H1 (cell line): ENCODE measurements around the gene CTBP2. TPM values are rescaled to one million over a fixed set of nuclear protein-coding genes. Genes with fewer than 3 reads are reported as not detected.

Experiments used
- CTCF ChIA-PET: fragments of 300-600 bp; sonication (Branson Sonifier 250); formaldehyde crosslinking; loops from one replicate; lab custom pipeline; 2021; ENCODE audit not compliant: partially characterized antibody; lab: Charles Lee
- POLR2A ChIA-PET: fragments of 300-600 bp; sonication (Branson Sonifier 250); formaldehyde crosslinking; loops from one replicate; lab custom pipeline; 2021; ENCODE audit warnings: inconsistent platforms; ENCODE audit not compliant: partially characterized antibody; lab: Charles Lee
- DNase-seq, 2 experiments: peaks; one replicate each; pipeline versions ENCODE4 v3.0.0 to v3.0.0-alpha.2; 2010 to 2022; ENCODE audit warnings: low spot score in 2 of 2, low read depth in 1 of 2, mixed read lengths in 1 of 2
- FAIRE-seq: peaks from 2 replicates; lab custom pipeline; 2011; peaks lifted over from hg19 to GRCh38; lab: Jason Lieb, UNC
- H2AFZ ChIP-seq: 2 replicates; pipeline ENCODE4 v1.8.1; 2012; ENCODE audit warnings: low read length, inconsistent platforms
- H2AK5ac ChIP-seq: 2 replicates; pipeline ENCODE4 v1.6.1; 2013; ENCODE audit warnings: low read depth, low read length
- H2BK120ac ChIP-seq: replicated peaks from 2 replicates; pipeline ENCODE3; 2013; ENCODE audit warnings: low read depth, low read length, inconsistent platforms
- H2BK12ac ChIP-seq: 2 replicates; pipeline ENCODE4 v1.6.1; 2013; ENCODE audit warnings: low read depth, low read length
- H2BK15ac ChIP-seq: 2 replicates; pipeline ENCODE4 v1.6.1; 2013; ENCODE audit warnings: low read length
- H2BK20ac ChIP-seq: 2 replicates; pipeline ENCODE4 v1.6.1; 2013; ENCODE audit warnings: low read length
- H2BK5ac ChIP-seq: 2 replicates; pipeline ENCODE4 v1.6.1; 2013; ENCODE audit warnings: low read depth, low read length
- H3K14ac ChIP-seq: 2 replicates; pipeline ENCODE4 v1.6.1; 2013; ENCODE audit warnings: inconsistent platforms; ENCODE audit not compliant: insufficient read length
- H3K18ac ChIP-seq: 2 replicates; pipeline ENCODE4 v1.6.1; 2013; ENCODE audit warnings: low read length; ENCODE audit errors: extremely low read depth
- H3K23ac ChIP-seq: 2 replicates; pipeline ENCODE4 v1.6.1; 2013; ENCODE audit warnings: inconsistent platforms; ENCODE audit not compliant: insufficient read length
- H3K23me2 ChIP-seq: 2 replicates; pipeline ENCODE4 v1.6.1; 2013; ENCODE audit warnings: low read depth, low read length
- H3K27ac ChIP-seq: 2 replicates; pipeline ENCODE4 v1.6.1; 2011; ENCODE audit warnings: low read depth, low read length, inconsistent platforms
- H3K27me3 ChIP-seq, 4 experiments: replicated peaks in 1 of 4; 1 replicate in 1 of 4; 2 replicates in 3 of 4; pipeline versions ENCODE4 v1.6.1 to v1.8.1; 2011 to 2013; ENCODE audit warnings: low read length in 3 of 4, mild to moderate bottlenecking in 3 of 4, inconsistent platforms in 2 of 4, mixed read lengths in 2 of 4, moderate library complexity in 1 of 4; ENCODE audit not compliant: control insufficient read depth in 3 of 4, insufficient read depth in 3 of 4; ENCODE audit errors: extremely low read depth in 1 of 4
- H3K36me3 ChIP-seq, 4 experiments: 2 replicates each; pipeline versions ENCODE4 v1.6.1 to v1.8.1; 2011 to 2013; ENCODE audit warnings: mild to moderate bottlenecking in 4 of 4, low read length in 3 of 4, moderate library complexity in 2 of 4, control low read depth in 1 of 4, inconsistent platforms in 1 of 4; ENCODE audit not compliant: insufficient read depth in 4 of 4, control insufficient read depth in 2 of 4
- H3K4ac ChIP-seq: replicated peaks from 2 replicates; pipeline ENCODE3; 2013; ENCODE audit warnings: low read length, low read depth, mixed read lengths, inconsistent platforms; ENCODE audit not compliant: insufficient read length
- H3K4me1 ChIP-seq, 4 experiments: replicated peaks in 1 of 4; 1 replicate in 1 of 4; 2 replicates in 3 of 4; pipeline versions ENCODE4 v1.6.1 to v1.8.1; 2011 to 2013; ENCODE audit warnings: low read length in 3 of 4, inconsistent platforms in 2 of 4, mixed read lengths in 1 of 4; ENCODE audit not compliant: insufficient read depth in 4 of 4, control insufficient read depth in 3 of 4
- H3K4me2 ChIP-seq, 2 experiments: 2 replicates each; pipeline versions ENCODE4 v1.6.1 to v1.8.1; 2011 to 2013; ENCODE audit warnings: low read depth in 2 of 2, low read length in 2 of 2, control low read depth in 1 of 2, inconsistent platforms in 1 of 2, mild to moderate bottlenecking in 1 of 2; ENCODE audit not compliant: insufficient read depth in 1 of 2
- H3K4me3 ChIP-seq, 4 experiments: fragments of 200-600, 300-600 bp in 1 of 4; sonication (generic), shearing (Covaris generic), sonication (Bioruptor Twin) in 1 of 4; 2 replicates each; pipeline versions ENCODE4 v1.5.1 to v1.8.1; 2011 to 2016; ENCODE audit warnings: low read length in 4 of 4, low read depth in 3 of 4, control low read depth in 2 of 4, inconsistent platforms in 2 of 4, mild to moderate bottlenecking in 2 of 4, mixed read lengths in 1 of 4, moderate library complexity in 1 of 4; ENCODE audit not compliant: insufficient read depth in 2 of 4; ENCODE audit errors: extremely low read depth in 1 of 4
- H3K56ac ChIP-seq: replicated peaks from 2 replicates; pipeline ENCODE3; 2013; ENCODE audit warnings: low read depth, mild to moderate bottlenecking, mixed read lengths, low read length, inconsistent platforms; ENCODE audit not compliant: insufficient read length
- H3K79me1 ChIP-seq: 2 replicates; pipeline ENCODE4 v1.6.1; 2013; ENCODE audit warnings: low read depth, low read length, control low read depth
- H3K79me2 ChIP-seq, 2 experiments: 2 replicates each; pipeline versions ENCODE4 v1.6.1 to v1.8.1; 2012 to 2013; ENCODE audit warnings: low read length in 2 of 2, mild to moderate bottlenecking in 2 of 2, inconsistent platforms in 1 of 2; ENCODE audit not compliant: insufficient read depth in 2 of 2, control insufficient read depth in 1 of 2
- H3K9ac ChIP-seq, 4 experiments: replicated peaks in 1 of 4; 1 replicate in 1 of 4; 2 replicates in 3 of 4; pipeline versions ENCODE4 v1.6.1 to v1.8.1; 2011 to 2013; ENCODE audit warnings: low read depth in 3 of 4, low read length in 3 of 4, control low read depth in 2 of 4, mild to moderate bottlenecking in 2 of 4, moderate library complexity in 2 of 4, inconsistent platforms in 1 of 4; ENCODE audit errors: extremely low read depth in 1 of 4
- H3K9me3 ChIP-seq, 2 experiments: 2 replicates each; pipeline versions ENCODE4 v1.6.1 to v1.8.1; 2012 to 2013; ENCODE audit warnings: mild to moderate bottlenecking in 2 of 2, moderate library complexity in 2 of 2, control low read depth in 1 of 2, inconsistent platforms in 1 of 2, low read depth in 1 of 2, low read length in 1 of 2, mixed read lengths in 1 of 2; ENCODE audit not compliant: insufficient read depth in 2 of 2
- H4K20me1 ChIP-seq, 2 experiments: replicated peaks in 1 of 2; 2 replicates each; pipeline versions ENCODE3 to v1.8.1; 2011 to 2013; ENCODE audit warnings: inconsistent platforms in 2 of 2, low read length in 2 of 2, mild to moderate bottlenecking in 1 of 2; ENCODE audit not compliant: insufficient read depth in 2 of 2, control insufficient read depth in 1 of 2
- H4K5ac ChIP-seq: 2 replicates; pipeline ENCODE4 v1.6.1; 2013; ENCODE audit warnings: low read length, low read depth, mixed read lengths, inconsistent platforms; ENCODE audit not compliant: insufficient read length
- H4K8ac ChIP-seq: 2 replicates; pipeline ENCODE4 v1.8.0; 2013; ENCODE audit warnings: mild to moderate bottlenecking, moderate library complexity, low read length, inconsistent platforms; ENCODE audit not compliant: insufficient read depth; ENCODE audit errors: extremely low read depth
- H4K91ac ChIP-seq: replicated peaks from 2 replicates; pipeline ENCODE3; 2013; ENCODE audit warnings: low read length, mixed read lengths, inconsistent platforms; ENCODE audit not compliant: insufficient read length
- BCL11A ChIP-seq, 2 experiments: IDR thresholded peaks; one replicate each; pipeline ENCODE4 v1.6.1; 2011; ENCODE audit warnings: low read depth in 2 of 2, low read length in 2 of 2, mild to moderate bottlenecking in 2 of 2
- BRCA1 ChIP-seq: IDR thresholded peaks from 2 replicates; pipeline ENCODE4 v1.6.1; 2012; ENCODE audit warnings: low read depth, low read length, improper control_type of control experiment
- CEBPB ChIP-seq: IDR thresholded peaks from 2 replicates; pipeline ENCODE4 v1.6.1; 2012; ENCODE audit warnings: low read depth, low read length
- CTBP2 ChIP-seq: IDR thresholded peaks from 2 replicates; pipeline ENCODE4 v1.7.0; 2011; ENCODE audit warnings: borderline replicate concordance, mild to moderate bottlenecking, moderate library complexity, mixed read lengths, low read length; ENCODE audit not compliant: insufficient read depth, insufficient read length
- EP300 ChIP-seq, 2 experiments: IDR thresholded peaks; 1 replicate in 1 of 2; 2 replicates in 1 of 2; pipeline ENCODE4 v1.6.1; 2011 to 2012; ENCODE audit warnings: low read depth in 2 of 2, low read length in 2 of 2, mild to moderate bottlenecking in 2 of 2, borderline replicate concordance in 1 of 2, inconsistent platforms in 1 of 2, moderate library complexity in 1 of 2
- EZH2 ChIP-seq: fragments of 200-600 bp; sonication (generic); IDR thresholded peaks from 2 replicates; pipeline ENCODE4 v1.7.1; 2012; ENCODE audit warnings: low read depth, mild to moderate bottlenecking, moderate library complexity, low read length, inconsistent platforms; ENCODE audit not compliant: severe bottlenecking
- SAP30 ChIP-seq: fragments of 300-600 bp; sonication (generic); IDR thresholded peaks from 2 replicates; pipeline ENCODE4 v1.7.1; 2012; ENCODE audit warnings: low read length, moderate library complexity, mild to moderate bottlenecking, inconsistent platforms; ENCODE audit not compliant: insufficient read depth, insufficient replicate concordance
- SIX5 ChIP-seq: IDR thresholded peaks from 2 replicates; pipeline ENCODE4 v1.6.1; 2011; ENCODE audit warnings: mild to moderate bottlenecking, low read depth, low read length
- SP2 ChIP-seq: IDR thresholded peaks from 2 replicates; pipeline ENCODE4 v1.6.1; 2012; ENCODE audit warnings: mild to moderate bottlenecking, low read length, inconsistent platforms
- TAF7 ChIP-seq: optimal IDR thresholded peaks from 2 replicates; pipeline ENCODE3; 2011; ENCODE audit warnings: low read depth, mild to moderate bottlenecking, inconsistent platforms, low read length, moderate library complexity, borderline replicate concordance
- TEAD4 ChIP-seq: IDR thresholded peaks from 2 replicates; pipeline ENCODE4 v1.6.1; 2012; ENCODE audit warnings: low read depth, low read length, inconsistent platforms, mixed read lengths
- WGBS, 2 experiments: shearing (Covaris generic) in 1 of 2; methylation state at CpG; one replicate each; pipeline versions ENCODE4 v1.1.6 to v1.1.7; 2013 to 2015; ENCODE audit warnings: low lambda C conversion rate in 2 of 2, mixed read lengths in 2 of 2, inconsistent platforms in 1 of 2, low coverage in 1 of 2, missing lambda C conversion rate in 1 of 2; ENCODE audit not compliant: insufficient replicate concordance in 2 of 2, insufficient coverage in 1 of 2, insufficient read length in 1 of 2; ENCODE audit errors: extremely low coverage in 1 of 2, missing lambda C conversion rate in 1 of 2; 5-methylcytosine and 5-hydroxymethylcytosine counted together
- polyA plus RNA-seq, 7 experiments: library from polyadenylated mRNA; depleted of rRNA in 3 of 7; stranded (reverse) in 5 of 7; unstranded in 2 of 7; fragments of >200 nt in 5 of 7; fragments of 200-250 nt in 2 of 7; gene quantifications; 1 replicate in 5 of 7; 2 replicates in 1 of 7; 4 replicates in 1 of 7; pipeline versions ENCODE4 v1.2.1 to v1.2.3, GENCODE V29; 2011 to 2013; ENCODE audit warnings: missing spikeins in 2 of 7, mixed read lengths in 2 of 7
- total RNA-seq: library from RNA; stranded (reverse); fragmentation: NEBNext Ultra II Directional; extraction: Animal tissue kit (Norgen Biotek cat#: 25700); gene quantifications from 2 replicates; pipeline ENCODE4 v1.2.1, GENCODE V29; 2021
- TF ChIP-seq, protein P1 (sequence below): IDR thresholded peaks from 2 replicates; pipeline ENCODE4 v1.6.1; 2012; ENCODE audit warnings: inconsistent platforms

Gene CTBP2
- total and polyA plus RNA-seq, 2 of the 8 experiments (the other 6 are each of a cell fraction or from before 2014, with no cell fraction given), result 208 to 221 TPM

DNA sequence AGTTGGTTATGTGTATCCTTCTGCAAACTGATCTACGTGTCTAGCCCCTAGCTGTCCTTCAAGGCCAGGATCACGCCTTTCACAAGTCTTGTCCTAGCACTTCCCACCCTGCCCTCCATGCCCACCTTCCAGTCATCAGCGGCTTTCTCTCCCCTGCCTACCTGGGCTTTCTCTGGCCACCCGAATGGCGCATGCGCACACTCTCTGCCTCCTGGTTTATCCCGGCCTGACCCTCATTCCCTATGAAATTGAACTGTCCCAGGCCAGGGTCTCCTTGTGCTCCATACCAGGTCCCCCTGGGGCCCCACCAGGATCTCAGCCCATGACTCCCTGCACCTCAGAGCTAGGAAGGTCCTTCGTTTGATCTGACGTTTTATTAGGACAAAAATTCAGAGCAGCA, 31.6 kb upstream of the CTBP2 start:
- Histone ChIP-seq H2BK15ac (no peak overlapping the region), H4K20me1 (no peaks in the 10 kb centered on the region), H3K36me3 (no peaks in the 10 kb centered on the region), H3K56ac (no peak overlapping the region), H3K23me2 (no peaks in the 10 kb centered on the region), H4K8ac (no peak overlapping the region), H2BK120ac (no peak overlapping the region), H4K91ac (no peak overlapping the region), H3K4me3 (no peak overlapping the region), H3K4ac (no peak overlapping the region), H3K79me2 (no peaks in the 10 kb centered on the region), H3K4me1 (no peaks in the 10 kb centered on the region; a peak in 2 of 7 replicates), H2AK5ac (no peak overlapping the region), H3K4me2 (no peak overlapping the region), H3K14ac (no peak overlapping the region), H2BK20ac (no peak overlapping the region), H3K18ac (no peak overlapping the region), H3K27me3 (no peaks in the 10 kb centered on the region; a peak in 2 of 7 replicates), H4K5ac (no peak overlapping the region), H3K27ac (no peak overlapping the region), H2AFZ (no peak overlapping the region), H2BK12ac (no peak overlapping the region), H3K23ac (no peak overlapping the region), H3K9ac (no peak overlapping the region), H2BK5ac (no peak overlapping the region), H3K9me3 (no peaks in the 10 kb centered on the region), H3K79me1 (no peaks in the 10 kb centered on the region)
- CTCF ChIA-PET, result interaction anchor here (0.6 kb wide), 1 partner anchor 31 kb away, joined by 4 read pairs; the partner anchor contains the start of gene CTBP2
- FAIRE-seq (no peak), DNase-seq (no peak)
- 93% methylated on average over 9 of the region's 9 CpGs; no CpG with 5 or more reads in 1 of the 2 experiments for WGBS, 2 experiments
- POLR2A ChIA-PET, result no interaction called here
- TF ChIP-seq EP300 (IDR thresholded peaks at IDR 0.05; ENCODE audit: borderline replicate concordance in 1 of 2, low read depth in 2 of 2, low read length in 2 of 2) (no peak), BRCA1 (no peak), CTBP2 (no peak), CEBPB (no peak), SIX5 (no peak), SP2 (no peak), SAP30 (no peak), TAF7 (no peak), BCL11A (IDR thresholded peaks at IDR 0.05; ENCODE audit: low read depth in 2 of 2, low read length in 2 of 2) (no peak), TEAD4 (no peak), EZH2 (no peak)
- TF ChIP-seq, protein P1, sequence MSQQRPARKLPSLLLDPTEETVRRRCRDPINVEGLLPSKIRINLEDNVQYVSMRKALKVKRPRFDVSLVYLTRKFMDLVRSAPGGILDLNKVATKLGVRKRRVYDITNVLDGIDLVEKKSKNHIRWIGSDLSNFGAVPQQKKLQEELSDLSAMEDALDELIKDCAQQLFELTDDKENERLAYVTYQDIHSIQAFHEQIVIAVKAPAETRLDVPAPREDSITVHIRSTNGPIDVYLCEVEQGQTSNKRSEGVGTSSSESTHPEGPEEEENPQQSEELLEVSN, result no peak
